Activated CD4-positive, alpha-beta T cell treated with anti-CD3 and anti-CD28 coated beads, Interleukin-2, amount 50 U/mL, for 4 hours (primary cell): ENCODE measurements around the gene GNLY.

Source experiments
- DNase-seq, 2 experiments: peaks; one replicate each; pipeline ENCODE4 v3.0.0-alpha.2; 2020

GNLY gene

GRCh38 chr2:85730686-85731230 lies 36.6 kb downstream of the GNLY start:
- DNase-seq: no peak

- DNase-seq: no peak
These were observed 37.4 kb downstream of the GNLY start for GRCh38 chr2:85731606-85732005.

- no peak for DNase-seq
These were observed 38.4 kb downstream of the GNLY start for GRCh38 chr2:85732467-85733120.

GRCh38 chr2:85733121-85733960 lies 39.2 kb downstream of the GNLY start:
- DNase-seq: no peak

GRCh38 chr2:85734015-85734414 lies 39.9 kb downstream of the GNLY start:
- DNase-seq: no peak

GRCh38 chr2:85734942-85735608 lies 40.9 kb downstream of the GNLY start:
- DNase-seq: no peak

- DNase-seq: no peak
These were observed 41.5 kb downstream of the GNLY start for GRCh38 chr2:85735691-85736090.

- DNase-seq: no peak
These were observed 42.5 kb downstream of the GNLY start for GRCh38 chr2:85736456-85737355.

GRCh38 chr2:85737481-85737880 lies 43.3 kb downstream of the GNLY start:
- no peak for DNase-seq

GRCh38 chr2:85737961-85738360 lies 43.8 kb downstream of the GNLY start:
- no peak for DNase-seq

GRCh38 chr2:85740193-85740592 lies 46.0 kb downstream of the GNLY start:
- no peak for DNase-seq

GRCh38 chr2:85741211-85741832 lies 47.2 kb downstream of the GNLY start:
- no peak for DNase-seq

- DNase-seq: no peak
These were observed 47.8 kb downstream of the GNLY start for GRCh38 chr2:85741833-85742455.

GRCh38 chr2:85743304-85743978 lies 49.3 kb downstream of the GNLY start:
- DNase-seq: no peak

- DNase-seq: no peak
These were observed 49.9 kb downstream of the GNLY start for GRCh38 chr2:85744055-85744454.

GRCh38 chr2:85744741-85745601 lies 50.8 kb downstream of the GNLY start:
- DNase-seq: no peak

- no peak for DNase-seq
These were observed 51.5 kb downstream of the GNLY start for GRCh38 chr2:85745619-85746018.

GRCh38 chr2:85746321-85747004 lies 52.3 kb downstream of the GNLY start:
- no peak for DNase-seq

- no peak for DNase-seq
These were observed 53.3 kb downstream of the GNLY start for GRCh38 chr2:85747441-85747840.
